ENCODE measurements around the gene FAM50A. TPM values are rescaled to one million over a fixed set of nuclear protein-coding genes. Genes with fewer than 3 reads are reported as not detected.

The FAM50A gene
- total and polyA plus RNA-seq, 2 experiments from 2014 or later, result 81.8 to 147 TPM

DNA sequence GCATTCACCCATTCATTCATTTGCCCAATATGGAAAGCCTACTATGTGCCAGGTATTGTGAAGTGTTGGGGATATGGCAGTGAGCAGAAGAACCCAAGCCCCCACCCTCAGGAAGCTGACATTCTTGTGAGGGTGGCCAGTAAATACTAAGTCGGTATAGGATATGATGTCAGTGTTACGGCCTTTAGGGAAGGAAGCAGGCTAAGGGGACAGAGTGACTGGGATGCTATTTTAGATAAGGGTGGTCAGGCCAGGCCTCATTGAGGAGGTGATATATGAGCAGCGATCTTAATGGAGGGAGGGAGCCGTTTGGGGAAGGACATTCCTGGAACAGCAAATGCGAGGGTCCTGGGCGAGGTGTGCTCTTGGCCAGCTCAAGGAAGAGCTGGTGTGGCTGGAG lies 13.5 kb upstream of the FAM50A start:
- no peak overlapping the region for H3K27ac ChIP-seq
- H3K9me3 ChIP-seq (ENCODE audit: low read depth), result no peaks in the 10 kb centered on the region
- no peak for DNase-seq (ENCODE audit: low read depth in 1 of 2, low spot score in 1 of 2)
- no peaks in the 10 kb centered on the region for H3K4me1 ChIP-seq (ENCODE audit: low read depth)
- TF ChIP-seq CTCF (IDR thresholded peaks at IDR 0.05; ENCODE audit: low read depth, low read length), result no peak
- H3K36me3 ChIP-seq, result no peaks in the 10 kb centered on the region
- no peak overlapping the region for H3K4me3 ChIP-seq
- no peaks in the 10 kb centered on the region for H3K27me3 ChIP-seq

DNA sequence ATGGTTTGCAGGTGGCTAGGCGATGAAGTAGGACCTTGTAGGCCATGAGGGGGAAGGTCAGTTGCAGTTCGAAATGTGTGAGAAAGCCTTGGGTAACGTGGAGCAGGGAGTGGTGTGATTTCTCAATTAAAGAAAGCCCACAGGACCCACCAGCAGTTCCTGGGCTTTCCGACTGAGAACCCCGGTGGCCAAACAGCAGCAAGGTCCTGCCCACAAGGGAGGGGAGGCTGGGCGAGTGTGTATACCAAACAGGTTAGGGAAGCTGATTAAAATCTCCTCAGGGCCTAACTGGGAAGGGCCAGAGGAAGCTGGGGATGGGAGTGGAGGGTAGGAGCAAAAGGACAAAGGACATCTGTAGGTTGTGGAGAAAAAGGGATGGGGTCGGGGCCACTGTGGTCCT lies 13.0 kb upstream of the FAM50A start:
- no peak overlapping the region for H3K27ac ChIP-seq
- no peaks in the 10 kb centered on the region for H3K36me3 ChIP-seq
- no peaks in the 10 kb centered on the region for H3K9me3 ChIP-seq (ENCODE audit: low read depth)
- DNase-seq (ENCODE audit: low read depth in 1 of 2, low spot score in 1 of 2), result no peak
- H3K4me1 ChIP-seq (ENCODE audit: low read depth), result no peaks in the 10 kb centered on the region
- TF ChIP-seq CTCF (IDR thresholded peaks at IDR 0.05; ENCODE audit: low read depth, low read length), result no peak
- no peak overlapping the region for H3K4me3 ChIP-seq
- H3K27me3 ChIP-seq, result no peaks in the 10 kb centered on the region

DNA sequence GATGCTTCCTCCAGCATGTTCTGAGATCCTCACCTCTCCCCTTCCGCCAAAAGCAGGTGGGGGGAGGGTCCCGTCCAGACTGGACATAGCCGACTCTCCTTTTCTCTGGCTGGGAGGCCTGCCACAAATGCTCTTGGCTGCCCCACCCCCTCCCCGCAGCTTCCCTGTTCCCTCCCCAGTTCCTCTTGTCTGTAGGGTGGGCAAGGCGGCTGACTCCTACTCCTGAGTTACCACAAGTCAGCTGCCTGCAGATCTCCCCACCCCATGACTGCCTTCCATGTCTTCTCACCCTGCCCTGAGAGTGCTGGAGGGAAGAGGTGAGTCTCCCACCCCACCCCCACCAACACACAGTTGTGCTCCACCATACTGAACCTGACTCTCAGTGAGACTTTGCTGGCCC lies 12.6 kb upstream of the FAM50A start:
- H3K9me3 ChIP-seq (ENCODE audit: low read depth), result no peaks in the 10 kb centered on the region
- H3K4me3 ChIP-seq, result no peak overlapping the region
- no peak for TF ChIP-seq CTCF (IDR thresholded peaks at IDR 0.05; ENCODE audit: low read depth, low read length)
- no peaks in the 10 kb centered on the region for H3K36me3 ChIP-seq
- H3K27me3 ChIP-seq, result no peaks in the 10 kb centered on the region
- H3K4me1 ChIP-seq (ENCODE audit: low read depth), result no peaks in the 10 kb centered on the region
- H3K27ac ChIP-seq, result no peak overlapping the region
- no peak for DNase-seq (ENCODE audit: low read depth in 1 of 2, low spot score in 1 of 2)

DNA sequence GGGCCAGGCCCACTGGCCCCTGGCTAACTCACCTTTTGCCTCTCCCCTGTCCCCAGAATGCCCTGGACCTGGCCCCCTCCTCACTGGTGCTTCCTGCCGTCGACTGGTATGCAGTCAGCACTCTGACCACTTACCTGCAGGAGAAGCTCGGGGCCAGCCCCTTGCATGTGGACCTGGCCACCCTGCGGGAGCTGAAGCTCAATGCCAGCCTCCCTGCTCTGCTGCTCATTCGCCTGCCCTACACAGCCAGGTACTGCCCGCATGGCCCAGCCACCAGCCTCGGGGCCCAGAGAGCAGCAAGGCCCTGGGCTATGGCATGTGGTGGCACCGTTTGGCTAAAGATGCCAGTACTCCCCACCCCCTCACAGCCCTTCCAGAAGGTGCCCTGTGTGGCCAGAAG lies 11.7 kb upstream of the FAM50A start:
- Histone ChIP-seq H3K4me1 (ENCODE audit: low read depth) (no peaks in the 10 kb centered on the region), H3K9me3 (ENCODE audit: low read depth) (no peaks in the 10 kb centered on the region), H3K4me3 (no peak overlapping the region), H3K27ac (no peak overlapping the region), H3K36me3 (no peaks in the 10 kb centered on the region), H3K27me3 (no peaks in the 10 kb centered on the region)
- no peak for TF ChIP-seq CTCF (IDR thresholded peaks at IDR 0.05; ENCODE audit: low read depth, low read length)
- DNase-seq (ENCODE audit: low read depth in 1 of 2, low spot score in 1 of 2), result no peak

DNA sequence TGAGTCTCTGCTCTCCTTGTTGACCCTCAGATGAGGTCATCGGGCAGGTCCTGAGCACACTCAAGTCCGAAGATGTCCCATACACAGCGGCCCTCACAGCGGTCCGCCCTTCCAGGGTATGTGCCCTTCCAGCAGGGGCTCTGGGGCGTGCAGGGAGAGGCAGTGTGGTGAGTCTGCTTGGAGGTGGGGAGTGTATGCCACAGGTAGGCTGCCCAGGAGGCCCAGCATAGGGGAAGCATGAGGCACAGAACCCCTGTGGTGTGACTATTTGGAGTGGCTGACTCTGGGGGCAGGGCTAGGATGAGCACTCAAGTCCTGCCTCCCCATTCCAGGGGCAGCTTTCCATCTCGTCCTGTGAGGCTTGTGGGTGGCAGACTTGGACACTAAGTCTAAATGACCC lies 10.3 kb upstream of the FAM50A start:
- no peaks in the 10 kb centered on the region for H3K36me3 ChIP-seq
- H3K27me3 ChIP-seq, result no peaks in the 10 kb centered on the region
- H3K27ac ChIP-seq, result no peak overlapping the region
- no peaks in the 10 kb centered on the region for H3K4me1 ChIP-seq (ENCODE audit: low read depth)
- no peak for TF ChIP-seq CTCF (IDR thresholded peaks at IDR 0.05; ENCODE audit: low read depth, low read length)
- H3K9me3 ChIP-seq (ENCODE audit: low read depth), result no peaks in the 10 kb centered on the region
- no peak overlapping the region for H3K4me3 ChIP-seq
- DNase-seq (ENCODE audit: low read depth in 1 of 2, low spot score in 1 of 2), result no peak
